ENCODE data around the gene NINL. TPM values are rescaled to one million over a fixed set of nuclear protein-coding genes. Genes with fewer than 3 reads are reported as not detected.

NINL gene
- total and polyA plus RNA-seq, 2 experiments from 2014 or later, result 23.2 to 24.5 TPM

DNA sequence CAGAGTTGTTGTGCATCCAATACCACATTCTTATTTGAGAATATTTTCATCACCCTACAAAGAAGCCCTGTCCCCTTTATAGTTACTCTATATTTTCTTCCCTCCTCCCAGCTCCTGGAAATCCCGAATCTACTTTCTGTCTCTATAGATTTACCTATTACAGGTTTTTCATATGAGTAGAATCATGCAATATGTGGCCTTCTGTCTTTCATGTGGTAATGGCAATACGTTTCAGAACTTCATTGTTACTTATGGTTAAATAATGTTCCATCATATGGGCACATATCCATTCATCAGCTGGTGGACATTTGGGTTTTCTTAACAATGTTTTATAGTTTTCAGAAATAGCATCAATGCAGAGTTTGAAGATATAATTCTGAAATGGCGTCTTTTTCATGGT lies 160.8 kb downstream of the NINL start:
- Histone ChIP-seq H3K36me3 (replicated peaks; ENCODE audit: insufficient read depth, low read depth) (no peaks in the 10 kb centered on the region), H3K4me2 (no peak overlapping the region), H3K9me3 (ENCODE audit: low read depth) (no peaks in the 10 kb centered on the region), H3K4me1 (ENCODE audit: insufficient read depth) (no peaks in the 10 kb centered on the region), H4K20me1 (ENCODE audit: insufficient read depth, poor library complexity, severe bottlenecking) (no peaks in the 10 kb centered on the region), H3K79me2 (no peaks in the 10 kb centered on the region), H3K4me3 (no peak overlapping the region), H3K27ac (no peak overlapping the region), H2AFZ (no peak overlapping the region), H3K27me3 (no peaks in the 10 kb centered on the region), H3K9me2 (replicated peaks; ENCODE audit: insufficient read depth) (no peaks in the 10 kb centered on the region)
- TF ChIP-seq EZH2 (IDR thresholded peaks at IDR 0.05; ENCODE audit: borderline replicate concordance) (no peak), EZH2phosphoT487 (IDR thresholded peaks at IDR 0.05; ENCODE audit: low read depth, severe bottlenecking, unreplicated experiment) (no peak), CTCF (IDR thresholded peaks at IDR 0.05; ENCODE audit: poor library complexity) (no peak)
- WGBS (ENCODE audit: low lambda C conversion rate, missing lambda C conversion rate), result 94% methylated on average over 3 of the region's 3 CpGs
- no peak for DNase-seq (ENCODE audit: low spot score)

- no peaks in the 10 kb centered on the region for H3K27me3 ChIP-seq
- no peak overlapping the region for H3K27ac ChIP-seq
- H3K9me2 ChIP-seq (replicated peaks; ENCODE audit: insufficient read depth), result no peaks in the 10 kb centered on the region
- no peaks in the 10 kb centered on the region for H3K79me2 ChIP-seq
- H3K4me1 ChIP-seq (ENCODE audit: insufficient read depth), result no peaks in the 10 kb centered on the region
- WGBS (ENCODE audit: low lambda C conversion rate, missing lambda C conversion rate), result 89% methylated on average over 4 of the region's 4 CpGs
- H3K4me2 ChIP-seq, result no peak overlapping the region
- no peaks in the 10 kb centered on the region for H4K20me1 ChIP-seq (ENCODE audit: insufficient read depth, poor library complexity, severe bottlenecking)
- DNase-seq (ENCODE audit: low spot score), result no peak
- H3K36me3 ChIP-seq (replicated peaks; ENCODE audit: insufficient read depth, low read depth), result no peaks in the 10 kb centered on the region
- no peak overlapping the region for H3K4me3 ChIP-seq
- no peaks in the 10 kb centered on the region for H3K9me3 ChIP-seq (ENCODE audit: low read depth)
- H2AFZ ChIP-seq, result no peak overlapping the region
- no peak for TF ChIP-seq EZH2phosphoT487 (IDR thresholded peaks at IDR 0.05; ENCODE audit: low read depth, severe bottlenecking, unreplicated experiment)
- no peak for TF ChIP-seq CTCF (IDR thresholded peaks at IDR 0.05; ENCODE audit: poor library complexity)
- no peak for TF ChIP-seq EZH2 (IDR thresholded peaks at IDR 0.05; ENCODE audit: borderline replicate concordance)
Measured at GRCh38 chr20:25422032-25422431, 163.3 kb downstream of the NINL start.

GRCh38 chr20:25421102-25421501 lies 164.2 kb downstream of the NINL start:
- Histone ChIP-seq H3K9me3 (ENCODE audit: low read depth) (no peaks in the 10 kb centered on the region), H3K27ac (no peak overlapping the region), H3K79me2 (no peaks in the 10 kb centered on the region), H3K4me1 (ENCODE audit: insufficient read depth) (no peaks in the 10 kb centered on the region), H3K27me3 (no peaks in the 10 kb centered on the region), H3K4me2 (no peak overlapping the region), H3K9me2 (replicated peaks; ENCODE audit: insufficient read depth) (no peaks in the 10 kb centered on the region), H4K20me1 (ENCODE audit: insufficient read depth, poor library complexity, severe bottlenecking) (no peaks in the 10 kb centered on the region), H3K4me3 (no peak overlapping the region), H2AFZ (no peak overlapping the region), H3K36me3 (replicated peaks; ENCODE audit: insufficient read depth, low read depth) (no peaks in the 10 kb centered on the region)
- TF ChIP-seq EZH2phosphoT487 (IDR thresholded peaks at IDR 0.05; ENCODE audit: low read depth, severe bottlenecking, unreplicated experiment) (no peak), CTCF (IDR thresholded peaks at IDR 0.05; ENCODE audit: poor library complexity) (no peak), EZH2 (IDR thresholded peaks at IDR 0.05; ENCODE audit: borderline replicate concordance) (no peak)
- no peak for DNase-seq (ENCODE audit: low spot score)

- 100% methylated on average over 1 of the region's 1 CpG for WGBS (ENCODE audit: low lambda C conversion rate, missing lambda C conversion rate)
- H3K4me2 ChIP-seq, result no peak overlapping the region
- H3K36me3 ChIP-seq (replicated peaks; ENCODE audit: insufficient read depth, low read depth), result no peaks in the 10 kb centered on the region
- no peak overlapping the region for H3K4me3 ChIP-seq
- H2AFZ ChIP-seq, result no peak overlapping the region
- H3K27ac ChIP-seq, result no peak overlapping the region
- no peaks in the 10 kb centered on the region for H3K79me2 ChIP-seq
- H3K9me3 ChIP-seq (ENCODE audit: low read depth), result no peaks in the 10 kb centered on the region
- no peaks in the 10 kb centered on the region for H3K9me2 ChIP-seq (replicated peaks; ENCODE audit: insufficient read depth)
- no peaks in the 10 kb centered on the region for H3K27me3 ChIP-seq
- H3K4me1 ChIP-seq (ENCODE audit: insufficient read depth), result no peaks in the 10 kb centered on the region
- no peak for TF ChIP-seq EZH2 (IDR thresholded peaks at IDR 0.05; ENCODE audit: borderline replicate concordance)
- no peaks in the 10 kb centered on the region for H4K20me1 ChIP-seq (ENCODE audit: insufficient read depth, poor library complexity, severe bottlenecking)
- no peak for DNase-seq (ENCODE audit: low spot score)
Measured at GRCh38 chr20:25418776-25419175, 166.6 kb downstream of the NINL start.
